Heart left ventricle (tissue), 13 donors: ENCODE data around the gene NREP.

Experiments used
- CTCF ChIP-seq, 12 donors: fragments of 200-600 bp; sonication (generic) in 4 of 12; IDR thresholded peaks; one replicate each; pipeline versions ENCODE4 v1.5.0 to v1.8.0; 2018 to 2022; ENCODE audit warnings: antibody characterized with exemption in 12 of 12, mild to moderate bottlenecking in 5 of 12
- POLR2A ChIP-seq, 2 donors: fragments of 450-650 bp; IDR thresholded peaks; one replicate each; pipeline ENCODE4 v1.6.1; 2017; ENCODE audit warnings: antibody characterized with exemption in 2 of 2, mild to moderate bottlenecking in 2 of 2, moderate library complexity in 2 of 2
- donor health status: ischemic (EF 13 %, LVEDD 7.1; RV severe dilation, severe dysfunction).
- donor health status: DM: no; HTN: yes; CAD: no.
- donor health status: DM: no; HTN: no; CAD: no.
- donor health status: ischemic (EF 25% LVEDD 6.9; RV normal size, moderate dysfunction).
- donor health status: ischemic (EF 25% LVEDD 5.7; RV mildly dilated, moderate dysfunction).
- donor health status: ischemic (EF 35%, LVEDD 5.7; RV mildly dilated, moderate dysfunction).
- donor health status: nonischemic (EF 11% LVEDD 7.7; RV severe dilation, severe dysfunction).
- donor health status: DM: yes; HTN: yes; CAD: no.
- donor health status: PGD.
- donor health status: ischemic (EF 29% LVEDD 5.4; RV normal size, mild dysfunction).
- donor health status: nonischemic (EF 23%, LVEDD 6.1; RV moderate dilation, normal function).

- no peak for TF ChIP-seq CTCF (IDR thresholded peaks at IDR 0.05)
- TF ChIP-seq POLR2A (IDR thresholded peaks at IDR 0.05) = no peak
Observed at GRCh38 chr5:111739416-111739815, 17.6 kb downstream of the NREP start.
